ENCODE results near the gene OR2B2. TPM values are rescaled to one million over a fixed set of nuclear protein-coding genes. Genes with fewer than 3 reads are reported as not detected.

OR2B2 gene
- total RNA-seq, 1 experiment from 2014 or later: not detected

GRCh38 chr6:27890445-27891319 lies 21.5 kb downstream of the OR2B2 start (continued):
- TF ChIP-seq FOXK1 (CRISPR knock-in tag; IDR thresholded peaks at IDR 0.05) (peak; percentile 59; the same call in 1 of the 2 replicates), USF1 (CRISPR knock-in tag; IDR thresholded peaks at IDR 0.05) (peak; percentile 63), TEAD4 (CRISPR knock-in tag; IDR thresholded peaks at IDR 0.05) (no peak), GABPB1 (CRISPR knock-in tag; IDR thresholded peaks at IDR 0.05) (no peak), ZNF423 (CRISPR knock-in tag; IDR thresholded peaks at IDR 0.05) (no peak), FOXP1 (CRISPR knock-in tag; IDR thresholded peaks at IDR 0.05; ENCODE audit: borderline replicate concordance) (peak; percentile 96), E2F5 (CRISPR knock-in tag; IDR thresholded peaks at IDR 0.05) (peak; percentile 77), NFE2L1 (CRISPR knock-in tag; IDR thresholded peaks at IDR 0.05) (peak; percentile 72; the same call in 1 of the 2 replicates), HMGXB4 (CRISPR knock-in tag; IDR thresholded peaks at IDR 0.05) (peak; percentile 89), MLX (CRISPR knock-in tag; IDR thresholded peaks at IDR 0.05) (peak; percentile 77; the same call in 1 of the 2 replicates), CBFB (CRISPR knock-in tag; IDR thresholded peaks at IDR 0.05; ENCODE audit: low read depth) (no peak), EMX1 (CRISPR knock-in tag; IDR thresholded peaks at IDR 0.05) (no peak), TP53 (CRISPR knock-in tag; IDR thresholded peaks at IDR 0.05) (peak; percentile 81), E2F4 (CRISPR knock-in tag; IDR thresholded peaks at IDR 0.05; ENCODE audit: borderline replicate concordance, low read depth) (0 out of 2 replicates have a peak, but pooled peaks have one; percentile 73), ZNF671 (CRISPR knock-in tag; IDR thresholded peaks at IDR 0.05) (no peak), NR1H2 (CRISPR knock-in tag; IDR thresholded peaks at IDR 0.05) (no peak), CREM (CRISPR knock-in tag; IDR thresholded peaks at IDR 0.05) (peak; percentile 73), TCF7 (CRISPR knock-in tag; IDR thresholded peaks at IDR 0.05; ENCODE audit: low read depth) (no peak), ZNF317 (CRISPR knock-in tag; IDR thresholded peaks at IDR 0.05; ENCODE audit: borderline replicate concordance, low read depth) (peak; percentile 62; the same call in 1 of the 2 replicates), NR2C2 (CRISPR knock-in tag; IDR thresholded peaks at IDR 0.05) (no peak), AFF4 (CRISPR knock-in tag; IDR thresholded peaks at IDR 0.05; ENCODE audit: borderline replicate concordance) (peak; percentile 97; the same call in 1 of the 2 replicates), ELF4 (CRISPR knock-in tag; IDR thresholded peaks at IDR 0.05; ENCODE audit: low read depth) (peak; percentile 62; the same call in 1 of the 2 replicates), ETV6 (CRISPR knock-in tag; IDR thresholded peaks at IDR 0.05) (no peak; the same call in 1 of the 2 replicates), SMAD3 (CRISPR knock-in tag; IDR thresholded peaks at IDR 0.05; ENCODE audit: borderline replicate concordance) (no peak), CREB1 (CRISPR knock-in tag; IDR thresholded peaks at IDR 0.05) (peak; percentile 61; the same call in 1 of the 2 replicates), ZBTB21 (CRISPR knock-in tag; IDR thresholded peaks at IDR 0.05; ENCODE audit: borderline replicate concordance) (no peak), ESRRA (CRISPR knock-in tag; IDR thresholded peaks at IDR 0.05; ENCODE audit: borderline replicate concordance) (0 out of 2 replicates have a peak, but pooled peaks have one; percentile 71)

Measured in WTC11 (cell line).